DOHH2 (cell line): ENCODE measurements around the gene TENT5A.

Source experiments
- H3F3A ChIP-seq: fragments of 200-600 bp; sonication (generic), shearing (Covaris generic); 2 replicates; pipeline ENCODE4 v1.6.0; 2016; ENCODE audit warnings: antibody characterized with exemption, mild to moderate bottlenecking; ENCODE audit not compliant: control insufficient read depth, insufficient read depth
- H3K27ac ChIP-seq: fragments of 200-600 bp; sonication (generic); 2 replicates; pipeline ENCODE4 v1.5.1; 2014; ENCODE audit warnings: low read depth, mild to moderate bottlenecking, low read length, moderate library complexity
- H3K27me3 ChIP-seq: fragments of 200-600 bp; sonication (generic); 2 replicates; pipeline ENCODE4 v1.6.1; 2014; ENCODE audit warnings: mild to moderate bottlenecking, low read length, mixed read lengths; ENCODE audit not compliant: control insufficient read depth
- H3K36me3 ChIP-seq: fragments of 200-600 bp; sonication (generic); 2 replicates; pipeline ENCODE4 v1.6.1; 2014; ENCODE audit warnings: mild to moderate bottlenecking, low read length, moderate library complexity, mixed read lengths; ENCODE audit not compliant: control insufficient read depth
- H3K4me1 ChIP-seq: fragments of 200-600 bp; sonication (generic); 2 replicates; pipeline ENCODE4 v1.6.1; 2014; ENCODE audit warnings: mild to moderate bottlenecking, low read length, mixed read lengths; ENCODE audit not compliant: control insufficient read depth
- H3K4me2 ChIP-seq: fragments of 200-600 bp; sonication (generic); 2 replicates; pipeline ENCODE4 v1.6.0; 2014; ENCODE audit warnings: mild to moderate bottlenecking, low read length, moderate library complexity
- H3K4me3 ChIP-seq: fragments of 200-600 bp; sonication (generic); 2 replicates; pipeline ENCODE4 v1.5.1; 2014; ENCODE audit warnings: mild to moderate bottlenecking, low read length, mixed read lengths
- H3K79me2 ChIP-seq: fragments of 200-600 bp; sonication (generic); 2 replicates; pipeline ENCODE4 v1.6.1; 2014; ENCODE audit warnings: mild to moderate bottlenecking, low read length, mixed read lengths; ENCODE audit not compliant: control insufficient read depth
- H3K9me2 ChIP-seq: fragments of 200-600 bp; sonication (generic); replicated peaks from 2 replicates; pipeline ENCODE4 v1.6.1; 2014; ENCODE audit warnings: mild to moderate bottlenecking, low read length, mixed read lengths; ENCODE audit not compliant: control insufficient read depth
- H3K9me3 ChIP-seq: fragments of 200-600 bp; sonication (generic); 2 replicates; pipeline ENCODE4 v1.6.1; 2014; ENCODE audit warnings: antibody characterized with exemption, low read length, mixed read lengths; ENCODE audit not compliant: control insufficient read depth, insufficient read depth
- H4K20me1 ChIP-seq: fragments of 200-600 bp; sonication (generic); 2 replicates; pipeline ENCODE4 v1.6.0; 2014; ENCODE audit warnings: low read depth, mild to moderate bottlenecking, antibody characterized with exemption, low read length, moderate library complexity; ENCODE audit not compliant: control insufficient read depth, insufficient read depth
- CTCF ChIP-seq: fragments of 200-600 bp; sonication (generic); IDR thresholded peaks from one replicate; pipeline ENCODE4 v1.5.1; 2014; ENCODE audit warnings: antibody characterized with exemption, mild to moderate bottlenecking, low read depth, low read length; ENCODE audit not compliant: poor library complexity, severe bottlenecking
- EZH2phosphoT487 ChIP-seq: fragments of 200-600 bp; sonication (generic); IDR thresholded peaks from 2 replicates; pipeline ENCODE4 v1.6.1; 2017; ENCODE audit warnings: borderline replicate concordance, mild to moderate bottlenecking, antibody characterized with exemption, low read length, moderate library complexity, mixed read lengths

Gene TENT5A

GRCh38 chr6:81750681-81751387 lies 1.6 kb downstream of the TENT5A start:
- Histone ChIP-seq H3K4me1 (no peaks in the 10 kb centered on the region), H3K27ac (no peak overlapping the region), H3K4me3 (no peak overlapping the region), H3K4me2 (no peak overlapping the region), H3K36me3 (no peaks in the 10 kb centered on the region), H3F3A (no peaks in the 10 kb centered on the region), H3K9me2 (no peaks in the 10 kb centered on the region), H3K27me3 (no peaks in the 10 kb centered on the region), H4K20me1 (no peaks in the 10 kb centered on the region), H3K9me3 (peaks cover 2% of the 10 kb centered on the region; the same call in 1 of the 2 replicates), H3K79me2 (no peaks in the 10 kb centered on the region)
- no peak for TF ChIP-seq CTCF
- no peak for TF ChIP-seq EZH2phosphoT487

DNA sequence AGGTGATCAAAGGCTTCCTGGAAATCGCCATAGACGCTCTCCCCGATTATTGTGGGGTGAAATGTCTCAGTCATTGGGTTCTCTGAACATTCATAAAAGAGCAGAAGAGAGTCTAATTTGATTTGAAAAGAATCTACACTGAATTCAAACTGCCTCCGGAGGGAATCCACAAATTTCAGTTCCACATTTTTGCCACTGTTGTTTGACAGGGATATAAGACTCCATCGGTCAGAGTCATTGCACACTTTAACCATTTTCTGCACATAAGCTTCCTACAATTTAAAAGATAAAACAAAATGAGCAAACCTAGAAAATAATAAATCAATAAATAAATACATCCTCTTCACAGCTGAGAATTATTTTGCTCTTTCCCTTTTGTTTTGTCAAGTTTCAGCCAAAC lies 2.3 kb downstream of the TENT5A start:
- TF ChIP-seq CTCF: no peak
- TF ChIP-seq EZH2phosphoT487: no peak
- Histone ChIP-seq H3K9me3 (peaks cover 2% of the 10 kb centered on the region; the same call in 1 of the 2 replicates), H3K9me2 (no peaks in the 10 kb centered on the region), H3K27ac (no peak overlapping the region), H3K4me2 (no peak overlapping the region), H3K4me3 (no peak overlapping the region), H3K79me2 (no peaks in the 10 kb centered on the region), H3F3A (no peaks in the 10 kb centered on the region), H3K36me3 (no peaks in the 10 kb centered on the region), H3K4me1 (no peaks in the 10 kb centered on the region), H3K27me3 (no peaks in the 10 kb centered on the region), H4K20me1 (no peaks in the 10 kb centered on the region)

DNA sequence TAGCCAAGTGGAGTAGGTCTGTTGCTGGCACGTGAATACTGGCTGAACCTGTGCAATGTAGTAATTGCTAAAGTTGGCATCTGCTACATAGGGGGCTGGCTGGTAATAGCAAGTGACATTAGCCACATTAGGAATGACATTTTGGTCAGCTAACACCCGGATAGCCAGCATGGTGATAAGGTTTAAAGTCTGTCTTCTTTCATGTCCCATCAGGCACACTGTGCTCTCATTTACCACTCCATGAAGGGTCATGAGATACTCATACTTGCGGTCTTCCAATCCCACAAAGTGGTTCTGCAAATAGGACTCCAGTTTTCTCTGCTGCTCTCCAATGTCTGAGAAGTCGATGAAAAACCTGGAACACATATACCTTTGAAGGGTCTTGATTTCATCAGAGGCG lies 2.8 kb downstream of the TENT5A start:
- Histone ChIP-seq H3K9me3 (peaks cover 2% of the 10 kb centered on the region; the same call in 1 of the 2 replicates), H3F3A (no peaks in the 10 kb centered on the region), H3K79me2 (no peaks in the 10 kb centered on the region), H3K4me2 (no peak overlapping the region), H3K9me2 (no peaks in the 10 kb centered on the region), H3K27me3 (no peaks in the 10 kb centered on the region), H3K27ac (no peak overlapping the region), H3K4me3 (no peak overlapping the region), H3K4me1 (no peaks in the 10 kb centered on the region), H4K20me1 (no peaks in the 10 kb centered on the region), H3K36me3 (no peaks in the 10 kb centered on the region)
- no peak for TF ChIP-seq EZH2phosphoT487
- TF ChIP-seq CTCF: no peak
